HepG2 (cell line): ENCODE data around the gene CYBC1. TPM values are rescaled to one million over a fixed set of nuclear protein-coding genes. Genes with fewer than 3 reads are reported as not detected.

Experiments used
- ATAC-seq: fragments of 200-7000 bp; cut with Tn5 transposase; 3 replicates; pipeline ENCODE4 v1.9.1; 2020; ENCODE audit warnings: mild to moderate bottlenecking, moderate library complexity
- BruUV-seq: library from RNA; stranded (reverse); fragments of 400-500 nt; replicated peaks from 2 replicates; lab custom pipeline; 2021; lab: Mats Ljungman, UMichigan
- CTCF ChIA-PET: fragments of 300-600 bp; formaldehyde crosslinking; extraction: SDS; loops from one replicate; lab custom pipeline; 2021; ENCODE audit warnings: low total read pairs, inconsistent platforms, low intra/inter-chr PET ratio; lab: Yijun Ruan, JAX
- POLR2A ChIA-PET: fragments of 350-600 bp; sonication (Branson Sonifier 250); formaldehyde crosslinking; loops from one replicate; lab custom pipeline; 2020; ENCODE audit warnings: antibody characterized with exemption, inconsistent platforms; lab: Yijun Ruan, JAX
- DNase-seq: peaks from one replicate; pipeline ENCODE4 v3.0.0-alpha.2; 2015; ENCODE audit warnings: low spot score
- FAIRE-seq: peaks from 3 replicates; lab custom pipeline; 2011; peaks lifted over from hg19 to GRCh38; lab: Jason Lieb, UNC
- H2AFZ ChIP-seq: one replicate; pipeline ENCODE4 v1.6.1; 2011; ENCODE audit warnings: low read length, inconsistent platforms
- H3K27ac ChIP-seq: fragments of 300-600 bp; 3 replicates; pipeline ENCODE4 v1.8.0; 2011; ENCODE audit warnings: mixed run types, mild to moderate bottlenecking, mixed read lengths, low read length, inconsistent platforms; ENCODE audit not compliant: insufficient read depth; ENCODE audit errors: extremely low read length
- H3K27me3 ChIP-seq, 2 experiments: fragments of 200-600 bp in 1 of 2; 2 replicates in 1 of 2; 3 replicates in 1 of 2; pipeline versions ENCODE4 v1.6.0 to v1.8.0; 2011; ENCODE audit warnings: low read length in 2 of 2, mild to moderate bottlenecking in 2 of 2, moderate library complexity in 2 of 2, inconsistent platforms in 1 of 2; ENCODE audit not compliant: insufficient read depth in 2 of 2, control insufficient read depth in 1 of 2
- H3K36me3 ChIP-seq, 2 experiments: fragments of 200-600 bp in 1 of 2; replicated peaks in 1 of 2; 2 replicates in 1 of 2; 3 replicates in 1 of 2; pipeline versions ENCODE4 v1.5.1 to v1.8.0; 2011; ENCODE audit warnings: low read length in 2 of 2, inconsistent platforms in 1 of 2; ENCODE audit not compliant: insufficient read depth in 2 of 2, control insufficient read depth in 1 of 2
- H3K4me1 ChIP-seq: 2 replicates; pipeline ENCODE4 v1.5.1; 2012; ENCODE audit warnings: low read length, inconsistent platforms; ENCODE audit not compliant: insufficient read depth
- H3K4me2 ChIP-seq: 2 replicates; pipeline ENCODE4 v1.6.0; 2011; ENCODE audit warnings: low read depth, low read length, inconsistent platforms
- H3K4me3 ChIP-seq, 3 experiments: fragments of 200-600 bp in 1 of 3; sonication (generic), shearing (Covaris generic) in 1 of 3; replicated peaks in 1 of 3; 2 replicates each; pipeline ENCODE4 v1.5.1; 2011 to 2016; ENCODE audit warnings: low read length in 3 of 3, inconsistent platforms in 2 of 3, low read depth in 2 of 3, mild to moderate bottlenecking in 2 of 3, control low read depth in 1 of 3, mixed read lengths in 1 of 3; ENCODE audit not compliant: insufficient read depth in 1 of 3
- H3K79me2 ChIP-seq: one replicate; pipeline ENCODE4 v1.6.1; 2011; ENCODE audit warnings: low read length, inconsistent platforms; ENCODE audit not compliant: insufficient read depth
- H3K9ac ChIP-seq: 2 replicates; pipeline ENCODE4 v1.6.0; 2011; ENCODE audit warnings: mild to moderate bottlenecking, low read depth, low read length, inconsistent platforms; ENCODE audit not compliant: insufficient read depth
- H3K9me3 ChIP-seq: 2 replicates; pipeline ENCODE4 v1.5.1; 2012; ENCODE audit warnings: mild to moderate bottlenecking, low read length
- H4K20me1 ChIP-seq: 2 replicates; pipeline ENCODE4 v1.6.0; 2011; ENCODE audit warnings: inconsistent platforms, mild to moderate bottlenecking, low read length, moderate library complexity; ENCODE audit not compliant: insufficient read depth
- ATAD3A ChIP-seq: sonication (generic); formaldehyde crosslinking; IDR thresholded peaks from 2 replicates; pipeline ENCODE4 v1.4.0; 2020; ENCODE audit warnings: missing genetic modification reagents
- KMT2A ChIP-seq: sonication (generic); formaldehyde crosslinking; IDR thresholded peaks from 2 replicates; pipeline ENCODE4 v1.4.0; 2020; ENCODE audit warnings: missing genetic modification reagents
- MIXL1 ChIP-seq: IDR thresholded peaks from 2 replicates; pipeline ENCODE4 v1.6.1; 2016
- MLLT10 ChIP-seq: sonication (generic); formaldehyde crosslinking; IDR thresholded peaks from 2 replicates; pipeline ENCODE4 v1.4.0; 2020; ENCODE audit warnings: missing genetic modification reagents
- PCBP1 ChIP-seq: fragments of 200-400 bp; formaldehyde crosslinking; IDR thresholded peaks from 2 replicates; pipeline ENCODE4 v1.6.1; 2017; ENCODE audit warnings: mild to moderate bottlenecking, low read depth, low read length, borderline replicate concordance
- XBP1 ChIP-seq: sonication (generic); formaldehyde crosslinking; IDR thresholded peaks from 2 replicates; pipeline ENCODE4 v1.5.0; 2020; ENCODE audit warnings: missing genetic modification reagents
- ZMYM4 ChIP-seq: sonication (generic); formaldehyde crosslinking; IDR thresholded peaks from 2 replicates; pipeline ENCODE4 v1.8.1; 2023; ENCODE audit warnings: mild to moderate bottlenecking, missing genetic modification reagents
- ZNF264 ChIP-seq: sonication (generic); formaldehyde crosslinking; IDR thresholded peaks from 2 replicates; pipeline ENCODE4 v1.4.0; 2020; ENCODE audit warnings: missing genetic modification reagents
- ZNF563 ChIP-seq: sonication (generic); formaldehyde crosslinking; IDR thresholded peaks from 2 replicates; pipeline ENCODE4 v1.8.0; 2022; ENCODE audit warnings: mild to moderate bottlenecking, moderate library complexity, missing genetic modification reagents
- ZNF749 ChIP-seq: sonication (generic); formaldehyde crosslinking; IDR thresholded peaks from 2 replicates; pipeline ENCODE4 v1.8.0; 2022; ENCODE audit warnings: mild to moderate bottlenecking, missing genetic modification reagents, moderate library complexity, borderline replicate concordance
- ZNF83 ChIP-seq: sonication (generic); formaldehyde crosslinking; IDR thresholded peaks from 2 replicates; pipeline ENCODE4 v1.4.0; 2020; ENCODE audit warnings: missing genetic modification reagents, mild to moderate bottlenecking, borderline replicate concordance
- ZSCAN22 ChIP-seq: sonication (generic); formaldehyde crosslinking; IDR thresholded peaks from 2 replicates; pipeline ENCODE4 v1.4.0; 2020; ENCODE audit warnings: mild to moderate bottlenecking, missing genetic modification reagents
- WGBS: methylation state at CpG from one replicate; pipeline ENCODE4 v1.1.6; 2017; ENCODE audit warnings: low lambda C conversion rate; 5-methylcytosine and 5-hydroxymethylcytosine counted together
- in situ Hi-C: cut with HindIII; loops from 2 replicates; pipeline ENCODE4 v1.10.0; 2017; ENCODE audit warnings: low pct_unique_long_range_greater_than_20kb; ENCODE audit not compliant: extremely low pct_ligation_motif_present
- intact Hi-C: fragments of 100-400 bp; cut with micrococcal nuclease; formaldehyde crosslinking; loops from one replicate; pipeline ENCODE4 v1.10.0; 2022; ENCODE audit not compliant: unreplicated experiment
- polyA plus RNA-seq, 8 experiments: library from polyadenylated mRNA; depleted of rRNA in 3 of 8; stranded (reverse) in 7 of 8; unstranded in 1 of 8; fragments of >200 nt; fragmentation: Illumina TruSeq in 4 of 8; extraction: Trizol in 4 of 8; gene quantifications; 2 replicates each; pipeline versions ENCODE4 v1.2.1 to v1.2.3, GENCODE V29; 2011 to 2016; ENCODE audit warnings: low read depth in 4 of 8, missing spikeins in 1 of 8, mixed read lengths in 1 of 8; ENCODE audit not compliant: insufficient read depth in 1 of 8
- total RNA-seq, 5 experiments: library from RNA; depleted of rRNA; stranded (reverse); fragments of >200 nt; fragmentation: Illumina TruSeq; extraction: Trizol; gene quantifications; 2 replicates each; pipeline ENCODE4 v1.2.3, GENCODE V29; 2016; ENCODE audit warnings: low read depth in 1 of 5
- TF ChIP-seq, protein P1 (sequence below): sonication (generic); formaldehyde crosslinking; IDR thresholded peaks from 2 replicates; pipeline ENCODE4 v1.8.1; 2023; ENCODE audit warnings: mild to moderate bottlenecking, missing genetic modification reagents
- TF ChIP-seq, protein P2 (sequence below): sonication (generic); formaldehyde crosslinking; IDR thresholded peaks from 2 replicates; pipeline ENCODE4 v1.5.1; 2020; ENCODE audit warnings: mild to moderate bottlenecking, missing genetic modification reagents, borderline replicate concordance

CYBC1 gene
- total and polyA plus RNA-seq, 2 of the 13 experiments (the other 11 are each of a cell fraction or from before 2014, with no cell fraction given), result 43.4 to 44.1 TPM

DNA sequence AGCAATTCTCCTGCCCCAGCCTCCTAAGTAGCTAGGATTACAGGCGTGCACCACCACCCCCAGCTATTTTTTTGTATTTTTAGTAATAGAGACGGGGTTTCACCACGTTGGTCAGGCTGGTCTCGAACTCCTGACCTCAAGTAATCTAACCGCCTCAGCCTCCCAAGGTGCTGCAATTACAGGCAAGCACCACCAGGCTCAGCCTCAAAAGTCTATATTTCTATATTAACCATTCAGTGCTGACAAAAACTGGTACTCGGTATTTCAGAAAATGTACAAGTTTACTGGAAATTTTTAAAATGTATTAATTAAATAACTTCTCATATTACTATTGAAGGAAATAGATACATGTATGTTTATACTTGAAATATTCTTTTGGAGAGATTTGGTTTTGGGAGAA, 33.8 kb downstream of the CYBC1 start:
- H3K4me3 ChIP-seq, result no peak overlapping the region
- peaks cover 2 to 28% of the 10 kb centered on the region in 2 experiments; a peak in 3 of 5 replicates for H3K36me3 ChIP-seq
- no peaks in the 10 kb centered on the region for H3K9me3 ChIP-seq
- ChIA-PET CTCF (interaction anchor here (5.0 kb wide), 1 partner anchor 64 kb away, joined by 41 read pairs; no protein-coding TSS in a partner anchor), POLR2A (interaction anchor here (1.2 to 1.6 kb wide), 2 partner anchors 41 to 42 kb away, joined by 3 to 5 read pairs; no protein-coding TSS in a partner anchor)
- H3K27me3 ChIP-seq, result no peaks in the 10 kb centered on the region; a peak in 1 of 5 replicates
- no peak overlapping the region for H2AFZ ChIP-seq
- no peak overlapping the region for H3K27ac ChIP-seq
- in situ Hi-C loops, result no loop called here
- 95% methylated on average over 6 of the region's 6 CpGs for WGBS
- H3K4me2 ChIP-seq, result no peak overlapping the region
- FAIRE-seq (no peak), DNase-seq (no peak), ATAC-seq (no peak)
- H4K20me1 ChIP-seq, result peaks cover 22% of the 10 kb centered on the region; the same call in 1 of the 2 replicates
- H3K9ac ChIP-seq, result no peak overlapping the region
- BruUV-seq, result no TSS peak
- peaks cover 38% of the 10 kb centered on the region for H3K4me1 ChIP-seq
- peaks cover 8% of the 10 kb centered on the region for H3K79me2 ChIP-seq
- TF ChIP-seq ZNF264 (CRISPR knock-in tag), result no peak
- TF ChIP-seq ZNF749 (CRISPR knock-in tag), result no peak
- TF ChIP-seq ZSCAN22, result no peak
- TF ChIP-seq ZMYM4 (CRISPR knock-in tag), result no peak
- TF ChIP-seq ZNF83 (CRISPR knock-in tag), result no peak
- no peak for TF ChIP-seq ATAD3A
- TF ChIP-seq, protein P1, sequence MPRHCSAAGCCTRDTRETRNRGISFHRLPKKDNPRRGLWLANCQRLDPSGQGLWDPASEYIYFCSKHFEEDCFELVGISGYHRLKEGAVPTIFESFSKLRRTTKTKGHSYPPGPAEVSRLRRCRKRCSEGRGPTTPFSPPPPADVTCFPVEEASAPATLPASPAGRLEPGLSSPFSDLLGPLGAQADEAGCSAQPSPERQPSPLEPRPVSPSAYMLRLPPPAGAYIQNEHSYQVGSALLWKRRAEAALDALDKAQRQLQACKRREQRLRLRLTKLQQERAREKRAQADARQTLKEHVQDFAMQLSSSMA, result no peak
- intact Hi-C loops, result no loop called here

DNA sequence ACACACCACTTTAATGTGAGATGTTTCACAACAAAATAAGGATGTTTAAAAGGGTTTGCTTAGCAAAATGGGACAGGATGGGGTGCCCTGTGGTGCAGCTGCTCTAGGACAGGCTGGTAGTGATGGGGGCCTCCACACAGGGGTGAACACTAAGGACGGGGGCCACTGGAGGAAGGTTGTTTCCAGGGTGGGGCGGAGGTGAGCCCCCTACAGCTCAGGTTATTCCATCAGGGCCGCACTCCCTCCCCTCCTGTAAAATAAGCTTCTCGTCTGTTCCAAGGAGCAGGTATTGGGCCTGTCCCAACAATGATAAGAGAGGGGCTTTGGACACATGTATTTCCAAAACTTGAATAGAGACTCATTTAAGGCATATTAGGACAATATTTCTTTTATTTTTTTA, 34.3 kb downstream of the CYBC1 start:
- Histone ChIP-seq H3K4me3 (no peak overlapping the region), H3K9ac (no peak overlapping the region), H3K9me3 (no peaks in the 10 kb centered on the region), H3K27me3 (no peaks in the 10 kb centered on the region; a peak in 1 of 5 replicates), H3K4me1 (peaks cover 38% of the 10 kb centered on the region), H3K27ac (no peak overlapping the region), H3K36me3 (peaks cover 2 to 25% of the 10 kb centered on the region in 2 experiments; a peak in 3 of 5 replicates), H3K4me2 (no peak overlapping the region), H3K79me2 (peaks cover 8% of the 10 kb centered on the region), H2AFZ (no peak overlapping the region), H4K20me1 (peaks cover 22% of the 10 kb centered on the region; the same call in 1 of the 2 replicates)
- intact Hi-C loops (no loop called here), in situ Hi-C loops (no loop called here)
- BruUV-seq, result no TSS peak
- CTCF ChIA-PET, result interaction anchor here (5.0 kb wide), 1 partner anchor 63 kb away, joined by 41 read pairs; no protein-coding TSS in a partner anchor
- no peak for DNase-seq
- FAIRE-seq, result no peak
- 93% methylated on average over 4 of the region's 4 CpGs for WGBS
- ATAC-seq, result no peak
- POLR2A ChIA-PET, result interaction anchor here (0.6 kb wide), 1 partner anchor 78 kb away, joined by 3 read pairs; no protein-coding TSS in a partner anchor
- no peak for TF ChIP-seq PCBP1
- TF ChIP-seq, protein P2, sequence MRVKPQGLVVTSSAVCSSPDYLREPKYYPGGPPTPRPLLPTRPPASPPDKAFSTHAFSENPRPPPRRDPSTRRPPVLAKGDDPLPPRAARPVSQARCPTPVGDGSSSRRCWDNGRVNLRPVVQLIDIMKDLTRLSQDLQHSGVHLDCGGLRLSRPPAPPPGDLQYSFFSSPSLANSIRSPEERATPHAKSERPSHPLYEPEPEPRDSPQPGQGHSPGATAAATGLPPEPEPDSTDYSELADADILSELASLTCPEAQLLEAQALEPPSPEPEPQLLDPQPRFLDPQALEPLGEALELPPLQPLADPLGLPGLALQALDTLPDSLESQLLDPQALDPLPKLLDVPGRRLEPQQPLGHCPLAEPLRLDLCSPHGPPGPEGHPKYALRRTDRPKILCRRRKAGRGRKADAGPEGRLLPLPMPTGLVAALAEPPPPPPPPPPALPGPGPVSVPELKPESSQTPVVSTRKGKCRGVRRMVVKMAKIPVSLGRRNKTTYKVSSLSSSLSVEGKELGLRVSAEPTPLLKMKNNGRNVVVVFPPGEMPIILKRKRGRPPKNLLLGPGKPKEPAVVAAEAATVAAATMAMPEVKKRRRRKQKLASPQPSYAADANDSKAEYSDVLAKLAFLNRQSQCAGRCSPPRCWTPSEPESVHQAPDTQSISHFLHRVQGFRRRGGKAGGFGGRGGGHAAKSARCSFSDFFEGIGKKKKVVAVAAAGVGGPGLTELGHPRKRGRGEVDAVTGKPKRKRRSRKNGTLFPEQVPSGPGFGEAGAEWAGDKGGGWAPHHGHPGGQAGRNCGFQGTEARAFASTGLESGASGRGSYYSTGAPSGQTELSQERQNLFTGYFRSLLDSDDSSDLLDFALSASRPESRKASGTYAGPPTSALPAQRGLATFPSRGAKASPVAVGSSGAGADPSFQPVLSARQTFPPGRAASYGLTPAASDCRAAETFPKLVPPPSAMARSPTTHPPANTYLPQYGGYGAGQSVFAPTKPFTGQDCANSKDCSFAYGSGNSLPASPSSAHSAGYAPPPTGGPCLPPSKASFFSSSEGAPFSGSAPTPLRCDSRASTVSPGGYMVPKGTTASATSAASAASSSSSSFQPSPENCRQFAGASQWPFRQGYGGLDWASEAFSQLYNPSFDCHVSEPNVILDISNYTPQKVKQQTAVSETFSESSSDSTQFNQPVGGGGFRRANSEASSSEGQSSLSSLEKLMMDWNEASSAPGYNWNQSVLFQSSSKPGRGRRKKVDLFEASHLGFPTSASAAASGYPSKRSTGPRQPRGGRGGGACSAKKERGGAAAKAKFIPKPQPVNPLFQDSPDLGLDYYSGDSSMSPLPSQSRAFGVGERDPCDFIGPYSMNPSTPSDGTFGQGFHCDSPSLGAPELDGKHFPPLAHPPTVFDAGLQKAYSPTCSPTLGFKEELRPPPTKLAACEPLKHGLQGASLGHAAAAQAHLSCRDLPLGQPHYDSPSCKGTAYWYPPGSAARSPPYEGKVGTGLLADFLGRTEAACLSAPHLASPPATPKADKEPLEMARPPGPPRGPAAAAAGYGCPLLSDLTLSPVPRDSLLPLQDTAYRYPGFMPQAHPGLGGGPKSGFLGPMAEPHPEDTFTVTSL, result no peak
- no peak for TF ChIP-seq KMT2A (CRISPR knock-in tag)
- no peak for TF ChIP-seq MLLT10
- no peak for TF ChIP-seq MIXL1 (CRISPR knock-in tag)
- TF ChIP-seq ZNF563 (CRISPR knock-in tag), result no peak
- no peak for TF ChIP-seq XBP1
